22Rv1 (cell line): ENCODE results near the gene WNK2.

ENCODE experiments used
- H3K27ac ChIP-seq: fragments of 450-650 bp; 2 replicates; pipeline ENCODE4 v1.5.1; 2017
- CTCF ChIP-seq: fragments of 450-650 bp; IDR thresholded peaks from 2 replicates; pipeline ENCODE4 v1.5.1; 2017; ENCODE audit warnings: mild to moderate bottlenecking
- ZFX ChIP-seq: fragments of 450-650 bp; IDR thresholded peaks from 2 replicates; pipeline ENCODE4 v1.6.1; 2017; ENCODE audit warnings: antibody characterized with exemption, borderline replicate concordance

WNK2 gene

GRCh38 chr9:93258818-93259489, 75.0 kb downstream of the WNK2 start:
- TF ChIP-seq CTCF = no peak
- no peak for TF ChIP-seq ZFX
- H3K27ac ChIP-seq = no peak overlapping the region

DNA sequence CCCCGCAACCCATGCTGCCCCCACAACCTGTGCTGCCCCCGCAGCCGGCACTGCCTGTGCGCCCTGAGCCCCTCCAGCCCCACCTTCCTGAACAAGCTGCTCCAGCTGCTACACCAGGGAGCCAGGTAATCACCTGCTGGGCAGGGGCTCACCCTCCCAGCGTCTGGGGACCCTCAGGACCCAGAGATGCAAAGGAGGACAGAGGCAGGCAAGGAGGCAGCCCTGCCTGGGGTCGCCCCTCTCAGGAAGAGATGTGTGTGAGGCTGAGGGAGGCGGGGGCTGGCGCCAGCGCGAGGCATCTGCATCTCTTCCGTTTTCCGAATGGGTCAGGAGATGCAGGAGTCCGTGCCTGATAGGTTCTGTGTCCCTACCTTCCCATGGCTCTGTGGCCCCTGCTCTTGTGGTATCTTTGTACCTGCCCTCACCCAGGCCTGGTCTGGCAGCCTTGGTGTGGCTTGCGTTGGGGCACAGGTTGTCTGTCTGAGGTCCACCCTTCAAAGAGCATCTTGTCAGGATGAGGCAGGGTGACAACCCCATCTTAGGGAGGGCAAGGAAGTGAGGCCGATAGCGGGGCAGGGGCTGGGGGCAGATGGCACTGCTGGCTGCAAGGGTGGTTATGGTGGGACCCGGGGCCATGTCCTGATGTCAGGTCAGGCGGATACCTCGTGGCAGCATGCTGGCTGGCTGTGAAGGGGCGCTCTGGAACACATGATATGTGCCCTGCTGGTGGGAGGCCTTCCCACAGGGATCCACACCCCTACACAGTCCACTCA, 75.7 kb downstream of the WNK2 start:
- TF ChIP-seq ZFX (no peak), CTCF (no peak)
- no peak overlapping the region for H3K27ac ChIP-seq

- TF ChIP-seq CTCF = no peak
- TF ChIP-seq ZFX = no peak
- no peak overlapping the region for H3K27ac ChIP-seq
These were observed 76.5 kb downstream of the WNK2 start for GRCh38 chr9:93260263-93261066.

GRCh38 chr9:93261281-93261680, 77.3 kb downstream of the WNK2 start:
- no peak for TF ChIP-seq CTCF
- no peak for TF ChIP-seq ZFX
- H3K27ac ChIP-seq = no peak overlapping the region

GRCh38 chr9:93261735-93262523, 78.0 kb downstream of the WNK2 start:
- H3K27ac ChIP-seq = no peak overlapping the region
- TF ChIP-seq ZFX (no peak), CTCF (no peak)

DNA sequence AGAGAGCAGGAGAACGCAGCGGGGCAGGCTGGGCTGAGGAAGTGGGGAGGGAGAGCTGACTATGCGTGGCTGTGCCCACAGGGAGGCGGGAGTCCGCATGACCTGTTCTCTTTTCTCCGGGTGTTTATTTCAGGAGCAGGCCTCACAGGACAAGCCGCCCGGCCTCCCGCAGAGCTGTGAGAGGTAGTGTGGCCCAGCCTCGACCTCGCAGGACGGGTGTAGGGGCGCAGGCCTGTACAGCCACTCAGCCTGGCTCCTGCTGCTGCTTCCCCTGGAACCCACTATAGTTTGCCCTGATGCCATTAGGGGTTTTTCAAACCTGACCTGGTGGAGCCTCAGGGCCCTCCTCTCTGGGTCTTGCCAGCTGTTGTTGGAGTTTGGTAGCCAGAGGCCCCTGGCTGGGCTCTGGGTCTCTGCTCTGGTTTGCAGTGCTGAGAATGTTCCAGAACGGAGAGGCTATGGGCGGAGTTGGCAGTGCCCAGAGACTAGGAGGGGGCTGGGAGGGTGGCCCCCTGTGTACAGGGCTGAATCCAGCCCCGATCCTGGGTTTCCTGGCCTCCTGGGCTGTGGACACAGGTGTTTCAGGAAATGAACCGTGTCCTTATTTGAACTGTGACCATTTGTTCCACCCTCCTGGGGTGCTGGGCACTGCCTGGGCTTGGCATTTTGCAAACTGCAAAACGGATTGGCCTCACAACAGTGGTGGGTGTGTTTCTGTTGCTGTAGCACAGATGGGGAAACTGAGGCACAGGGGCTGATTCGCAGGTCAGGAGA, 78.8 kb downstream of the WNK2 start:
- no peak overlapping the region for H3K27ac ChIP-seq
- TF ChIP-seq CTCF (no peak), ZFX (no peak)
